HepG2 (cell line): ENCODE results near the gene NFKBIA. TPM values are rescaled to one million over a fixed set of nuclear protein-coding genes. Genes with fewer than 3 reads are reported as not detected.

Experiments used
- ATAC-seq: fragments of 200-7000 bp; cut with Tn5 transposase; 3 replicates; pipeline ENCODE4 v1.9.1; 2020; ENCODE audit warnings: mild to moderate bottlenecking, moderate library complexity
- BruUV-seq: library from RNA; stranded (reverse); fragments of 400-500 nt; replicated peaks from 2 replicates; lab custom pipeline; 2021; lab: Mats Ljungman, UMichigan
- CTCF ChIA-PET: fragments of 300-600 bp; formaldehyde crosslinking; extraction: SDS; loops from one replicate; lab custom pipeline; 2021; ENCODE audit warnings: low total read pairs, inconsistent platforms, low intra/inter-chr PET ratio; lab: Yijun Ruan, JAX
- POLR2A ChIA-PET: fragments of 350-600 bp; sonication (Branson Sonifier 250); formaldehyde crosslinking; loops from one replicate; lab custom pipeline; 2020; ENCODE audit warnings: antibody characterized with exemption, inconsistent platforms; lab: Yijun Ruan, JAX
- DNase-seq: peaks from one replicate; pipeline ENCODE4 v3.0.0-alpha.2; 2015; ENCODE audit warnings: low spot score
- FAIRE-seq: peaks from 3 replicates; lab custom pipeline; 2011; peaks lifted over from hg19 to GRCh38; lab: Jason Lieb, UNC
- H2AFZ ChIP-seq: one replicate; pipeline ENCODE4 v1.6.1; 2011; ENCODE audit warnings: low read length, inconsistent platforms
- H3K27ac ChIP-seq: fragments of 300-600 bp; 3 replicates; pipeline ENCODE4 v1.8.0; 2011; ENCODE audit warnings: mixed run types, mild to moderate bottlenecking, mixed read lengths, low read length, inconsistent platforms; ENCODE audit not compliant: insufficient read depth; ENCODE audit errors: extremely low read length
- H3K27me3 ChIP-seq, 2 experiments: fragments of 200-600 bp in 1 of 2; 2 replicates in 1 of 2; 3 replicates in 1 of 2; pipeline versions ENCODE4 v1.6.0 to v1.8.0; 2011; ENCODE audit warnings: low read length in 2 of 2, mild to moderate bottlenecking in 2 of 2, moderate library complexity in 2 of 2, inconsistent platforms in 1 of 2; ENCODE audit not compliant: insufficient read depth in 2 of 2, control insufficient read depth in 1 of 2
- H3K36me3 ChIP-seq, 2 experiments: fragments of 200-600 bp in 1 of 2; replicated peaks in 1 of 2; 2 replicates in 1 of 2; 3 replicates in 1 of 2; pipeline versions ENCODE4 v1.5.1 to v1.8.0; 2011; ENCODE audit warnings: low read length in 2 of 2, inconsistent platforms in 1 of 2; ENCODE audit not compliant: insufficient read depth in 2 of 2, control insufficient read depth in 1 of 2
- H3K4me1 ChIP-seq: 2 replicates; pipeline ENCODE4 v1.5.1; 2012; ENCODE audit warnings: low read length, inconsistent platforms; ENCODE audit not compliant: insufficient read depth
- H3K4me2 ChIP-seq: 2 replicates; pipeline ENCODE4 v1.6.0; 2011; ENCODE audit warnings: low read depth, low read length, inconsistent platforms
- H3K4me3 ChIP-seq, 3 experiments: fragments of 200-600 bp in 1 of 3; sonication (generic), shearing (Covaris generic) in 1 of 3; replicated peaks in 1 of 3; 2 replicates each; pipeline ENCODE4 v1.5.1; 2011 to 2016; ENCODE audit warnings: low read length in 3 of 3, inconsistent platforms in 2 of 3, low read depth in 2 of 3, mild to moderate bottlenecking in 2 of 3, control low read depth in 1 of 3, mixed read lengths in 1 of 3; ENCODE audit not compliant: insufficient read depth in 1 of 3
- H3K79me2 ChIP-seq: one replicate; pipeline ENCODE4 v1.6.1; 2011; ENCODE audit warnings: low read length, inconsistent platforms; ENCODE audit not compliant: insufficient read depth
- H3K9ac ChIP-seq: 2 replicates; pipeline ENCODE4 v1.6.0; 2011; ENCODE audit warnings: mild to moderate bottlenecking, low read depth, low read length, inconsistent platforms; ENCODE audit not compliant: insufficient read depth
- H3K9me3 ChIP-seq: 2 replicates; pipeline ENCODE4 v1.5.1; 2012; ENCODE audit warnings: mild to moderate bottlenecking, low read length
- H4K20me1 ChIP-seq: 2 replicates; pipeline ENCODE4 v1.6.0; 2011; ENCODE audit warnings: inconsistent platforms, mild to moderate bottlenecking, low read length, moderate library complexity; ENCODE audit not compliant: insufficient read depth
- PHF8 ChIP-seq: sonication (generic); formaldehyde crosslinking; IDR thresholded peaks from 2 replicates; pipeline ENCODE4 v1.5.0; 2020; ENCODE audit warnings: missing genetic modification reagents
- REL ChIP-seq: sonication (generic); formaldehyde crosslinking; conservative IDR thresholded peaks from 2 replicates; pipeline ENCODE4 v1.8.0; 2022; ENCODE audit warnings: mild to moderate bottlenecking, missing genetic modification reagents, moderate library complexity
- RFX5 ChIP-seq: IDR thresholded peaks from 2 replicates; pipeline ENCODE4 v1.6.1; 2011; ENCODE audit warnings: low read depth, low read length, improper control_type of control experiment
- THAP7 ChIP-seq: sonication (generic); formaldehyde crosslinking; IDR thresholded peaks from 2 replicates; pipeline ENCODE4 v1.8.1; 2023; ENCODE audit warnings: mild to moderate bottlenecking, missing genetic modification reagents
- ZFP91 ChIP-seq: sonication (generic); formaldehyde crosslinking; IDR thresholded peaks from 2 replicates; pipeline ENCODE4 v1.9.0; 2022; ENCODE audit warnings: missing genetic modification reagents, mild to moderate bottlenecking, borderline replicate concordance
- ZHX2 ChIP-seq, 2 experiments: sonication (generic) in 1 of 2; formaldehyde crosslinking in 1 of 2; IDR thresholded peaks; 2 replicates each; pipeline versions ENCODE4 v1.6.1 to v1.9.0; 2014 to 2022; ENCODE audit warnings: antibody characterized with exemption in 1 of 2, borderline replicate concordance in 1 of 2, inconsistent platforms in 1 of 2, low read depth in 1 of 2, missing genetic modification reagents in 1 of 2
- ZNF331 ChIP-seq: sonication (generic); formaldehyde crosslinking; IDR thresholded peaks from 2 replicates; pipeline ENCODE4 v1.4.0; 2020; ENCODE audit warnings: missing genetic modification reagents
- ZSCAN31 ChIP-seq: sonication (generic); formaldehyde crosslinking; IDR thresholded peaks from 2 replicates; pipeline ENCODE4 v1.5.0; 2020; ENCODE audit warnings: low read depth, mild to moderate bottlenecking, missing genetic modification reagents
- ZXDC ChIP-seq: sonication (generic); formaldehyde crosslinking; IDR thresholded peaks from 2 replicates; pipeline ENCODE4 v1.5.0; 2020; ENCODE audit warnings: mild to moderate bottlenecking, missing genetic modification reagents
- WGBS: methylation state at CpG from one replicate; pipeline ENCODE4 v1.1.6; 2017; ENCODE audit warnings: low lambda C conversion rate; 5-methylcytosine and 5-hydroxymethylcytosine counted together
- in situ Hi-C: cut with HindIII; loops from 2 replicates; pipeline ENCODE4 v1.10.0; 2017; ENCODE audit warnings: low pct_unique_long_range_greater_than_20kb; ENCODE audit not compliant: extremely low pct_ligation_motif_present
- intact Hi-C: fragments of 100-400 bp; cut with micrococcal nuclease; formaldehyde crosslinking; loops from one replicate; pipeline ENCODE4 v1.10.0; 2022; ENCODE audit not compliant: unreplicated experiment
- polyA plus RNA-seq, 8 experiments: library from polyadenylated mRNA; depleted of rRNA in 3 of 8; stranded (reverse) in 7 of 8; unstranded in 1 of 8; fragments of >200 nt; fragmentation: Illumina TruSeq in 4 of 8; extraction: Trizol in 4 of 8; gene quantifications; 2 replicates each; pipeline versions ENCODE4 v1.2.1 to v1.2.3, GENCODE V29; 2011 to 2016; ENCODE audit warnings: low read depth in 4 of 8, missing spikeins in 1 of 8, mixed read lengths in 1 of 8; ENCODE audit not compliant: insufficient read depth in 1 of 8
- total RNA-seq, 5 experiments: library from RNA; depleted of rRNA; stranded (reverse); fragments of >200 nt; fragmentation: Illumina TruSeq; extraction: Trizol; gene quantifications; 2 replicates each; pipeline ENCODE4 v1.2.3, GENCODE V29; 2016; ENCODE audit warnings: low read depth in 1 of 5

The NFKBIA gene
- total and polyA plus RNA-seq, 2 of the 13 experiments (the other 11 are each of a cell fraction or from before 2014, with no cell fraction given), result 197 to 319 TPM

GRCh38 chr14:35362911-35363374 is 41.6 kb downstream of the NFKBIA start (continued):
- 0 out of 2 replicates have a peak, but pooled peaks have one; percentile 10 for TF ChIP-seq ZHX2 (IDR thresholded peaks at IDR 0.05; ENCODE audit: low read depth)
- TF ChIP-seq ZHX2 (CRISPR knock-in tag; IDR thresholded peaks at IDR 0.05; ENCODE audit: borderline replicate concordance), result no peak
- TF ChIP-seq REL (CRISPR knock-in tag), result 0 out of 2 replicates have a peak, but pooled peaks have one; percentile 33
- no peak for TF ChIP-seq THAP7

- FAIRE-seq, result no peak
- Histone ChIP-seq H3K79me2 (no peaks in the 10 kb centered on the region), H3K4me3 (no peak overlapping the region), H3K36me3 (no peaks in the 10 kb centered on the region), H3K9me3 (no peaks in the 10 kb centered on the region), H3K9ac (no peak overlapping the region), H3K27me3 (0 out of 5 replicates have a peak, but pooled peaks cover 0 to 4% of the 10 kb centered on the region in 2 experiments), H3K4me1 (peaks cover 45% of the 10 kb centered on the region), H3K27ac (no peak overlapping the region), H2AFZ (no peak overlapping the region), H3K4me2 (peak overlapping the region; percentile 32), H4K20me1 (no peaks in the 10 kb centered on the region)
- in situ Hi-C loops, result no loop called here
- no TSS peak for BruUV-seq
- ChIA-PET POLR2A (interaction anchor here (0.7 to 3.9 kb wide), 4 partner anchors 12 to 41 kb away, joined by 3 to 82 read pairs (median 16); partner anchors contain the start of gene NFKBIA), CTCF (no interaction called here)
- no peak for DNase-seq
- 6% methylated on average over 3 of the region's 3 CpGs for WGBS
- intact Hi-C loops, result no loop called here
- no peak for ATAC-seq
- TF ChIP-seq ZSCAN31 (CRISPR knock-in tag) (0 out of 2 replicates have a peak, but pooled peaks have one; percentile 41), PHF8 (CRISPR knock-in tag) (0 out of 2 replicates have a peak, but pooled peaks have one; percentile 22), ZXDC (no peak), ZNF331 (CRISPR knock-in tag) (no peak), ZFP91 (CRISPR knock-in tag) (no peak), RFX5 (no peak)
Measured at GRCh38 chr14:35362450-35362849, 42.1 kb downstream of the NFKBIA start.
